ENCODE results near the gene DGLUCY.

DGLUCY gene

GRCh38 chr14:91139776-91140175 is 25.9 kb downstream of the DGLUCY start:
- DNase-seq (ENCODE audit: low read depth): no peak
- H3K4me3 ChIP-seq (ENCODE audit: low read depth, low read length): no peak overlapping the region
- no peak for TF ChIP-seq CTCF (conservative IDR thresholded peaks at IDR 0.05; ENCODE audit: low read depth, low read length)

- H3K4me3 ChIP-seq (ENCODE audit: low read depth, low read length): no peak overlapping the region
- DNase-seq (ENCODE audit: low read depth): peak; percentile 54
- peak; percentile 66 for TF ChIP-seq CTCF (conservative IDR thresholded peaks at IDR 0.05; ENCODE audit: low read depth, low read length)
These were observed 26.8 kb downstream of the DGLUCY start for GRCh38 chr14:91140672-91141071.

GRCh38 chr14:91142214-91142668 is 28.4 kb downstream of the DGLUCY start:
- DNase-seq (ENCODE audit: low read depth): no peak
- no peak for TF ChIP-seq CTCF (conservative IDR thresholded peaks at IDR 0.05; ENCODE audit: low read depth, low read length)
- H3K4me3 ChIP-seq (ENCODE audit: low read depth, low read length): no peak overlapping the region

GRCh38 chr14:91143862-91144261 is 30.0 kb downstream of the DGLUCY start:
- TF ChIP-seq CTCF (conservative IDR thresholded peaks at IDR 0.05; ENCODE audit: low read depth, low read length): no peak
- no peak overlapping the region for H3K4me3 ChIP-seq (ENCODE audit: low read depth, low read length)
- no peak for DNase-seq (ENCODE audit: low read depth)

GRCh38 chr14:91144425-91145145 is 30.7 kb downstream of the DGLUCY start:
- H3K4me3 ChIP-seq (ENCODE audit: low read depth, low read length): no peak overlapping the region
- no peak for TF ChIP-seq CTCF (conservative IDR thresholded peaks at IDR 0.05; ENCODE audit: low read depth, low read length)
- peak; percentile 11 for DNase-seq (ENCODE audit: low read depth)

- no peak overlapping the region for H3K4me3 ChIP-seq (ENCODE audit: low read depth, low read length)
- DNase-seq (ENCODE audit: low read depth): no peak
- no peak for TF ChIP-seq CTCF (conservative IDR thresholded peaks at IDR 0.05; ENCODE audit: low read depth, low read length)
These were observed 31.7 kb downstream of the DGLUCY start for GRCh38 chr14:91145391-91146160.
